Naive thymus-derived CD4-positive, alpha-beta T cell (primary cell): Measurements from ENCODE around the gene DENND1A. TPM values are rescaled to one million over a fixed set of nuclear protein-coding genes. Genes with fewer than 3 reads are reported as not detected.

Source experiments
- ATAC-seq: fragments of 150-1000 bp; cut with Tn5 transposase; 2 replicates; pipeline ENCODE4 v1.10.0; 2021; ENCODE audit warnings: mild to moderate bottlenecking, moderate library complexity
- CTCF ChIA-PET: fragments of 350-600 bp; sonication (Branson Sonifier 250); formaldehyde crosslinking; loops from one replicate; lab custom pipeline; 2021; ENCODE audit warnings: antibody characterized with exemption; lab: Charles Lee
- POLR2A ChIA-PET: fragments of 350-600 bp; sonication (Branson Sonifier 250); formaldehyde crosslinking; loops from one replicate; lab custom pipeline; 2021; ENCODE audit warnings: antibody characterized with exemption, inconsistent platforms; lab: Charles Lee
- DNase-seq, 9 donors: peaks; one replicate each; pipeline versions ENCODE4 v3.0.0 to v3.0.0-alpha.2; 2020 to 2022; ENCODE audit warnings: mixed read lengths in 1 of 9
- H3K27ac ChIP-seq: one replicate; pipeline ENCODE4 v1.7.0; 2013; ENCODE audit warnings: mild to moderate bottlenecking, low read depth, low read length, moderate library complexity
- H3K27me3 ChIP-seq, 2 donors: one replicate each; pipeline ENCODE4 v1.7.0; 2013; ENCODE audit warnings: low read length in 2 of 2, mild to moderate bottlenecking in 2 of 2, moderate library complexity in 2 of 2; ENCODE audit not compliant: control insufficient read depth in 2 of 2, insufficient read depth in 2 of 2
- H3K36me3 ChIP-seq, 3 experiments: 1 replicate in 2 of 3; 2 replicates in 1 of 3; pipeline ENCODE4 v1.7.0; 2013; ENCODE audit warnings: low read length in 3 of 3, mild to moderate bottlenecking in 3 of 3, moderate library complexity in 1 of 3; ENCODE audit not compliant: insufficient read depth in 3 of 3, control insufficient read depth in 2 of 3
- H3K4me1 ChIP-seq, 2 donors: one replicate each; pipeline ENCODE4 v1.7.0; 2013; ENCODE audit warnings: low read length in 2 of 2, mild to moderate bottlenecking in 2 of 2, moderate library complexity in 1 of 2; ENCODE audit not compliant: control insufficient read depth in 2 of 2, insufficient read depth in 2 of 2
- H3K4me3 ChIP-seq: 2 replicates; pipeline ENCODE4 v1.7.0; 2013; ENCODE audit warnings: mild to moderate bottlenecking, low read length
- H3K9me3 ChIP-seq, 3 experiments: 1 replicate in 2 of 3; 2 replicates in 1 of 3; pipeline ENCODE4 v1.7.0; 2013; ENCODE audit warnings: low read length in 3 of 3; ENCODE audit not compliant: control insufficient read depth in 2 of 3
- H3K27ac Mint-ChIP-seq, 9 donors: one replicate each; pipeline ENCODE4 v1.8.0; 2020 to 2022; ENCODE audit warnings: mixed read lengths in 9 of 9, mild to moderate bottlenecking in 8 of 9, moderate library complexity in 5 of 9, inconsistent platforms in 2 of 9
- H3K27me3 Mint-ChIP-seq, 5 donors: one replicate each; pipeline ENCODE4 v1.8.0; 2021 to 2022; ENCODE audit warnings: mixed read lengths in 5 of 5, mild to moderate bottlenecking in 1 of 5
- H3K36me3 Mint-ChIP-seq, 5 donors: one replicate each; pipeline ENCODE4 v1.8.0; 2020 to 2022; ENCODE audit warnings: mixed read lengths in 5 of 5, mild to moderate bottlenecking in 3 of 5, inconsistent platforms in 1 of 5
- H3K4me1 Mint-ChIP-seq, 7 donors: one replicate each; pipeline ENCODE4 v1.8.0; 2020 to 2022; ENCODE audit warnings: mixed read lengths in 7 of 7, mild to moderate bottlenecking in 3 of 7, inconsistent platforms in 1 of 7
- H3K4me3 Mint-ChIP-seq, 10 donors: one replicate each; pipeline ENCODE4 v1.8.0; 2020 to 2022; ENCODE audit warnings: mild to moderate bottlenecking in 10 of 10, mixed read lengths in 10 of 10, moderate library complexity in 6 of 10, inconsistent platforms in 2 of 10
- H3K9me3 Mint-ChIP-seq, 11 donors: one replicate each; pipeline ENCODE4 v1.8.0; 2020 to 2022; ENCODE audit warnings: mixed read lengths in 11 of 11, mild to moderate bottlenecking in 4 of 11, inconsistent platforms in 1 of 11, moderate library complexity in 1 of 11
- intact Hi-C, 2 donors: fragments of 100-400 bp; cut with micrococcal nuclease; formaldehyde crosslinking; loops; one replicate each; pipeline ENCODE4 v1.15.1; 2023
- polyA plus RNA-seq, 2 donors: library from polyadenylated mRNA; unstranded; fragments of 300-500 nt; fragmentation: Illumina TruSeq; gene quantifications; one replicate each; pipeline ENCODE4 v1.2.3, GENCODE V29; 2021
- total RNA-seq, 6 experiments: library from RNA in 5 of 6; stranded (reverse) in 5 of 6; gene quantifications; 1 replicate in 5 of 6; 2 replicates in 1 of 6; pipeline ENCODE4 v1.2.3 and lab custom pipeline; 2021 to 2026

The DENND1A gene
- total and polyA plus RNA-seq, 7 experiments from 2014 or later, result 4.6 to 41.1 (median 16.5) TPM

- Mint-ChIP-seq H3K27me3 (no peaks in the 10 kb centered on the region), H3K9me3 (peaks cover 7 to 49% (median 25%) of the 10 kb centered on the region in 11 donors), H3K4me3 (no peak overlapping the region), H3K36me3 (peaks cover 22 to 72% (median 46%) of the 10 kb centered on the region in 5 donors), H3K27ac (no peak overlapping the region), H3K4me1 (peaks cover 0 to 6% (median 0%) of the 10 kb centered on the region in 7 donors)
- H3K9me3 ChIP-seq, result peaks cover 0 to 15% (median 0%) of the 10 kb centered on the region in 3 experiments
- DNase-seq (no peak), ATAC-seq (no peak)
- POLR2A ChIA-PET, result interaction anchor here (0.6 kb wide), 1 partner anchor 761 kb away, joined by 3 read pairs; no protein-coding TSS in a partner anchor
- no peaks in the 10 kb centered on the region for H3K27me3 ChIP-seq
- CTCF ChIA-PET, result no interaction called here
- no peak overlapping the region for H3K4me3 ChIP-seq
- H3K36me3 ChIP-seq, result no peaks in the 10 kb centered on the region
- H3K27ac ChIP-seq, result no peak overlapping the region
- intact Hi-C loops, result no loop called here
- H3K4me1 ChIP-seq, result no peaks in the 10 kb centered on the region
These were observed 205.6 kb downstream of the DENND1A start for GRCh38 chr9:123724211-123724796.

DNA sequence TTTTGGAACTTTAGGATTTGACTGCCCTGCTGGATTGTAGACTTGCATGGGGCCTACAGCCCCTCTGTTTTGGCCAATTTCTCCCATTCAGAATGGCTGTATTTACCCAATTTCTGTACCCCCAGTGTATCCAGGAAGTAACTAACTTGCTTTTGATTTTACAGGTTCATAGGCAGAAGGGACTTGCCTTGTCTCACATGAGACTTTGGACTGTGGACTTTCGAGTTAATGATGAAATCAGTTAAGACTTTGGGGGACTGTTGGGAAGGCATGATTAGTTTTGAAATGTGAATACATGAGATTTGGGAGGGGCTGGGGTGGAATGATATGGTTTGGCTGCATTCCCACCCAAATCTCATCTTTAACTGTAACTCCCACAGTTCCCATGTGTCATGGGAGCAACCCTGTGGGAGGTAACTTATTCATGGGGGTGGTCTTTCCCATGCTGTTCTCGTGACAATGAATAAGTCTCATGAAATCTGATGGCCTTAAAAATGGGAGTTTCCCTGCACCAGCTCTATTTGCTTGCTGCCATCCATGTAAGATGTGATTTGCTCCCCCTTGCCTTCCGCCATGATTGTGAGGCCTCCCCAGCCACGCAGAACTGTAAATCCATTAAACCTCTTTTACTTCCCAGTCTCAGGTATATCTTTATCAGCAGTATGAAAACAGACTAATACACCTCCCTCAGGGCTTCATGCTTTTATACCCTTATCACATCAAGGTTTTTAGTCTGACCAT, 206.6 kb downstream of the DENND1A start:
- no peaks in the 10 kb centered on the region for H3K36me3 ChIP-seq
- H3K4me1 ChIP-seq, result no peaks in the 10 kb centered on the region
- H3K9me3 ChIP-seq, result peaks cover 0 to 18% (median 0%) of the 10 kb centered on the region in 3 experiments
- no peak for DNase-seq
- Mint-ChIP-seq H3K4me1 (peaks cover 0 to 6% (median 0%) of the 10 kb centered on the region in 7 donors), H3K27ac (no peak overlapping the region), H3K27me3 (no peaks in the 10 kb centered on the region), H3K9me3 (peaks cover 7 to 53% (median 25%) of the 10 kb centered on the region in 11 donors), H3K36me3 (peaks cover 22 to 67% (median 46%) of the 10 kb centered on the region in 5 donors), H3K4me3 (no peak overlapping the region)
- H3K27ac ChIP-seq, result no peak overlapping the region
- H3K4me3 ChIP-seq, result no peak overlapping the region
- H3K27me3 ChIP-seq, result no peaks in the 10 kb centered on the region
- intact Hi-C loops, result no loop called here
- ChIA-PET CTCF (no interaction called here), POLR2A (interaction anchor here (0.6 kb wide), 1 partner anchor 760 kb away, joined by 3 read pairs; no protein-coding TSS in a partner anchor)
- no peak for ATAC-seq

GRCh38 chr9:123722378-123722777, 207.5 kb downstream of the DENND1A start:
- Histone ChIP-seq H3K4me3 (no peak overlapping the region), H3K4me1 (no peaks in the 10 kb centered on the region), H3K27ac (no peak overlapping the region), H3K36me3 (no peaks in the 10 kb centered on the region), H3K9me3 (peaks cover 0 to 18% (median 0%) of the 10 kb centered on the region in 3 experiments), H3K27me3 (no peaks in the 10 kb centered on the region)
- no peak for DNase-seq
- no peak for ATAC-seq
- ChIA-PET POLR2A (no interaction called here), CTCF (no interaction called here)
- H3K27me3 Mint-ChIP-seq, result no peaks in the 10 kb centered on the region
- intact Hi-C loops, result no loop called here
- no peak overlapping the region for H3K4me3 Mint-ChIP-seq
- peaks cover 22 to 66% (median 46%) of the 10 kb centered on the region in 5 donors for H3K36me3 Mint-ChIP-seq
- no peak overlapping the region for H3K27ac Mint-ChIP-seq
- peaks cover 0 to 6% (median 0%) of the 10 kb centered on the region in 7 donors for H3K4me1 Mint-ChIP-seq
- H3K9me3 Mint-ChIP-seq, result peaks cover 7 to 53% (median 25%) of the 10 kb centered on the region in 11 donors

DNA sequence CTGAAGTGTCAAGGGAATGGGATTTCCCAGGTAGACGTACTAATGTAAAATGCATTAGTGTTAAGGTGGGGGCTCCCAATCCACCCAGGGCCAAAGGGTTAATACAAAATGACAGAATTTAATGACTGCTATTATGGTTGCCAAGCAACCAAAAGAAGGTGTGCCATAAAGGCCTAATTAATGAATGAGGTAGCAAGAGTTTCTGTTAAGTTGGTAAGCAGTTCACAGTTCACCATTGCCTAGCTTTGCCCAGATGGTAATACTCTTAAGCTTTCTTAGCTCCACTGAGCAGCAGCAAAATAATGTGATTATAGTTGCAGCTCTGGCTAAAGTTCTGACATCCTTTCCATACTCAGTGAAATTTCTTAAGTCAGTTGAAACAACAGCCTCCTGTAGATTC, 211.7 kb downstream of the DENND1A start:
- H3K4me3 Mint-ChIP-seq, result no peak overlapping the region
- no peak for DNase-seq

DNA sequence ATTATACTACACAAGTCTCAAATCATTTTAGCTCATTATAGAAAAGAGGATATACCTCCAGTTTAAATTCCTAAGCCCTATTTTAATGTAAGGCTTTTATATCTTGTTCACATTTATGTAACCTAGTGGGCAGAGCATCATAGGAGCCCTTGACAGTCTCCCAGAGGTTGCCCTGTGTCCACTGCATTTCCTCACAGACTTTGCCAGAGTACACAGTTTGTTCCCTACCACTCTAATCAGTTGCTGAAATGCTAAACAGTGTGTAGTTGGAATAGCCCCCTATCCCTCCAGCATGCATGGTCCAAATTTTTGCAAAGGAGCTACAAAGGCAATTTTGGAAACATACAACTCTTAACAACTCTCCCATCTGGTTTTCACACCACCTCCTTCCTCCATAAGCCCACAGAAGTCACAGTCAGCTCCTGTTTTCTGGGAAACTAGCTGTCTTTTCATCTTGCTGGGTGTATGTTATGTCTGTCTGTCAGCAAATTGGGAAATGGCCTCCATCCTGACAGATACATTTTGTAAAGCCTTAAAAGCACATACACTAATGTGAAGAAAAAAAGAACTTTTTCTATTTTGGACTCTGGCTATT, 212.2 kb downstream of the DENND1A start:
- Mint-ChIP-seq H3K4me3 (no peak overlapping the region), H3K9me3 (peaks cover 5 to 37% (median 15%) of the 10 kb centered on the region in 11 donors), H3K36me3 (peaks cover 12 to 39% (median 26%) of the 10 kb centered on the region in 5 donors), H3K27ac (no peak overlapping the region), H3K4me1 (peaks cover 0 to 2% (median 0%) of the 10 kb centered on the region in 7 donors), H3K27me3 (no peaks in the 10 kb centered on the region)
- H3K36me3 ChIP-seq, result no peaks in the 10 kb centered on the region
- no peaks in the 10 kb centered on the region for H3K27me3 ChIP-seq
- CTCF ChIA-PET, result interaction anchor here (0.6 kb wide), 1 partner anchor 394 kb away, joined by 3 read pairs; no protein-coding TSS in a partner anchor
- no peak overlapping the region for H3K4me3 ChIP-seq
- no peaks in the 10 kb centered on the region for H3K4me1 ChIP-seq
- POLR2A ChIA-PET, result no interaction called here
- no peak for DNase-seq
- intact Hi-C loops, result no loop called here
- H3K27ac ChIP-seq, result no peak overlapping the region
- peaks cover 0 to 9% (median 0%) of the 10 kb centered on the region in 3 experiments for H3K9me3 ChIP-seq
- no peak for ATAC-seq

More for the DNA sequence above, 211.7 kb downstream of the DENND1A start:
- intact Hi-C loops, result no loop called here
- CTCF ChIA-PET, result interaction anchor here (0.6 kb wide), 1 partner anchor 394 kb away, joined by 3 read pairs; no protein-coding TSS in a partner anchor
- Mint-ChIP-seq H3K9me3 (peaks cover 5 to 42% (median 18%) of the 10 kb centered on the region in 11 donors), H3K27ac (no peak overlapping the region), H3K36me3 (peaks cover 14 to 44% (median 26%) of the 10 kb centered on the region in 5 donors), H3K4me1 (peaks cover 0 to 2% (median 0%) of the 10 kb centered on the region in 7 donors), H3K27me3 (no peaks in the 10 kb centered on the region)
- Histone ChIP-seq H3K36me3 (no peaks in the 10 kb centered on the region), H3K9me3 (peaks cover 0 to 10% (median 0%) of the 10 kb centered on the region in 3 experiments), H3K27ac (no peak overlapping the region), H3K4me3 (no peak overlapping the region), H3K27me3 (no peaks in the 10 kb centered on the region), H3K4me1 (no peaks in the 10 kb centered on the region)
- POLR2A ChIA-PET, result no interaction called here
- ATAC-seq, result no peak

DNA sequence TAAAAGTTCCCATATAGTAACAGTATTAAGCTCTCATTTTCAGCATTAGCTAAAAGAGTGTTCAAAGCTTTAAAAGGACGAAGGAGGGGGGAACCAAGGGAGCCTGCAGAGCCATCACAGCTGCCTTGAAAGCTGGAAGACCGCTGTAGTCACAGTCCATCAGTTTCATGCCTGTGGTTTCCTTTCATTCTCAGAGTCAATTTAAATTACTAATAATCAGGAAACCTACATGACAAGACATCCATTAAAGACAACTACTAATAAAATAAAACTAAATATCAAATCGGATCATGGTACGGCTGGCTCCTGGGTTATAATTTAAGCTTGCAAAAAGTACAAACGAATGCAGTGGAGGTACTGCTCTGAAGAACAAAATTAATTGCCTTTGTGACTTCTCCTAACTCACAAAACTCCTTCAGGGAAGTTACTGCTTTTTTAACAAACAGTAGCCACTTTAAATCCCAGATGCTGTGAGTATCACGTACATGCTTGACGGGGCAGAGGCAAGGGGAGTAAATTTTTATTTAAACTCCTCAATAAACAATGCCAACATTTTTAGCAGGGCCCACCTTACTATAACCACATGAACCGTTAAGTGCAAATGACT, 213.5 kb downstream of the DENND1A start:
- Histone ChIP-seq H3K27ac (no peak overlapping the region), H3K36me3 (no peaks in the 10 kb centered on the region), H3K4me1 (no peaks in the 10 kb centered on the region), H3K27me3 (no peaks in the 10 kb centered on the region), H3K9me3 (peaks cover 0 to 3% (median 0%) of the 10 kb centered on the region in 3 experiments), H3K4me3 (no peak overlapping the region)
- Mint-ChIP-seq H3K36me3 (peaks cover 6 to 35% (median 20%) of the 10 kb centered on the region in 5 donors), H3K27ac (no peak overlapping the region), H3K4me3 (no peak overlapping the region), H3K4me1 (peaks cover 0 to 2% (median 0%) of the 10 kb centered on the region in 7 donors), H3K27me3 (no peaks in the 10 kb centered on the region), H3K9me3 (peaks cover 2 to 24% (median 10%) of the 10 kb centered on the region in 11 donors)
- ChIA-PET CTCF (no interaction called here), POLR2A (no interaction called here)
- DNase-seq (no peak), ATAC-seq (no peak)
- intact Hi-C loops, result no loop called here
